ENCODE measurements around the gene DBH.
"Not testable (repeated sequence)": the region's sequence is repeated elsewhere in the genome, so short reads cannot be mapped to it uniquely, and the experiment has no call there.

Gene DBH

GRCh38 chr9:133613432-133613831 lies 22.7 kb upstream of the DBH start:
- no peaks in the 10 kb centered on the region for H3K36me3 ChIP-seq (ENCODE audit: control insufficient read depth, insufficient read depth, low read length)
- H3K9ac ChIP-seq (ENCODE audit: low read length) = no peak overlapping the region
- 0 out of 2 replicates have a peak, but pooled peaks cover 5% of the 10 kb centered on the region for H3K4me1 ChIP-seq (ENCODE audit: control insufficient read depth, insufficient read depth, low read length)
- H3K27me3 ChIP-seq (ENCODE audit: control insufficient read depth, insufficient read depth, low read length) = peaks cover 83% of the 10 kb centered on the region
- no peaks in the 10 kb centered on the region for H3K9me3 ChIP-seq (ENCODE audit: control insufficient read depth, insufficient read depth, low read depth, low read length)
- no peak overlapping the region for H3K27ac ChIP-seq (ENCODE audit: low read depth, low read length)
- H3K4me3 ChIP-seq (ENCODE audit: low read depth, low read length) = no peak overlapping the region

GRCh38 chr9:133614056-133614455 lies 22.1 kb upstream of the DBH start:
- no peak overlapping the region for H3K27ac ChIP-seq (ENCODE audit: low read depth, low read length)
- H3K9ac ChIP-seq (ENCODE audit: low read length) = no peak overlapping the region
- H3K27me3 ChIP-seq (ENCODE audit: control insufficient read depth, insufficient read depth, low read length) = peaks cover 80% of the 10 kb centered on the region; the same call in 1 of the 2 replicates
- no peaks in the 10 kb centered on the region for H3K9me3 ChIP-seq (ENCODE audit: control insufficient read depth, insufficient read depth, low read depth, low read length)
- no peak overlapping the region for H3K4me3 ChIP-seq (ENCODE audit: low read depth, low read length)
- no peaks in the 10 kb centered on the region for H3K36me3 ChIP-seq (ENCODE audit: control insufficient read depth, insufficient read depth, low read length)
- H3K4me1 ChIP-seq (ENCODE audit: control insufficient read depth, insufficient read depth, low read length) = 0 out of 2 replicates have a peak, but pooled peaks cover 3% of the 10 kb centered on the region

- H3K36me3 ChIP-seq (ENCODE audit: control insufficient read depth, insufficient read depth, low read length) = no peaks in the 10 kb centered on the region
- no peak overlapping the region for H3K9ac ChIP-seq (ENCODE audit: low read length)
- no peak overlapping the region for H3K4me3 ChIP-seq (ENCODE audit: low read depth, low read length)
- no peak overlapping the region for H3K27ac ChIP-seq (ENCODE audit: low read depth, low read length)
- no peaks in the 10 kb centered on the region for H3K9me3 ChIP-seq (ENCODE audit: control insufficient read depth, insufficient read depth, low read depth, low read length)
- peaks cover 80% of the 10 kb centered on the region; the same call in 1 of the 2 replicates for H3K27me3 ChIP-seq (ENCODE audit: control insufficient read depth, insufficient read depth, low read length)
- H3K4me1 ChIP-seq (ENCODE audit: control insufficient read depth, insufficient read depth, low read length) = no peaks in the 10 kb centered on the region
These were observed 21.5 kb upstream of the DBH start for GRCh38 chr9:133614678-133615077.

- no peaks in the 10 kb centered on the region for H3K36me3 ChIP-seq (ENCODE audit: control insufficient read depth, insufficient read depth, low read length)
- no peaks in the 10 kb centered on the region for H3K4me1 ChIP-seq (ENCODE audit: control insufficient read depth, insufficient read depth, low read length)
- no peak overlapping the region for H3K27ac ChIP-seq (ENCODE audit: low read depth, low read length)
- H3K27me3 ChIP-seq (ENCODE audit: control insufficient read depth, insufficient read depth, low read length) = peaks cover 75% of the 10 kb centered on the region; the same call in 1 of the 2 replicates
- no peak overlapping the region for H3K4me3 ChIP-seq (ENCODE audit: low read depth, low read length)
- no peak overlapping the region for H3K9ac ChIP-seq (ENCODE audit: low read length)
- H3K9me3 ChIP-seq (ENCODE audit: control insufficient read depth, insufficient read depth, low read depth, low read length) = no peaks in the 10 kb centered on the region
These were observed 21.0 kb upstream of the DBH start for GRCh38 chr9:133615186-133615585.

- Histone ChIP-seq H3K27ac (ENCODE audit: low read depth, low read length) (no peak overlapping the region), H3K4me3 (ENCODE audit: low read depth, low read length) (no peak overlapping the region), H3K4me1 (ENCODE audit: control insufficient read depth, insufficient read depth, low read length) (no peaks in the 10 kb centered on the region), H3K27me3 (ENCODE audit: control insufficient read depth, insufficient read depth, low read length) (peaks cover 70% of the 10 kb centered on the region; the same call in 1 of the 2 replicates), H3K9me3 (ENCODE audit: control insufficient read depth, insufficient read depth, low read depth, low read length) (no peaks in the 10 kb centered on the region), H3K36me3 (ENCODE audit: control insufficient read depth, insufficient read depth, low read length) (no peaks in the 10 kb centered on the region), H3K9ac (ENCODE audit: low read length) (no peak overlapping the region)
These were observed 20.5 kb upstream of the DBH start for GRCh38 chr9:133615606-133616188.

GRCh38 chr9:133616643-133617405 lies 19.3 kb upstream of the DBH start:
- H3K4me1 ChIP-seq (ENCODE audit: control insufficient read depth, insufficient read depth, low read length) = no peaks in the 10 kb centered on the region
- no peaks in the 10 kb centered on the region for H3K36me3 ChIP-seq (ENCODE audit: control insufficient read depth, insufficient read depth, low read length)
- peaks cover 66% of the 10 kb centered on the region for H3K27me3 ChIP-seq (ENCODE audit: control insufficient read depth, insufficient read depth, low read length)
- H3K4me3 ChIP-seq (ENCODE audit: low read depth, low read length) = no peak overlapping the region
- no peak overlapping the region for H3K27ac ChIP-seq (ENCODE audit: low read depth, low read length)
- no peaks in the 10 kb centered on the region for H3K9me3 ChIP-seq (ENCODE audit: control insufficient read depth, insufficient read depth, low read depth, low read length)
- no peak overlapping the region for H3K9ac ChIP-seq (ENCODE audit: low read length)

GRCh38 chr9:133618726-133619125 lies 17.4 kb upstream of the DBH start:
- H3K27ac ChIP-seq (ENCODE audit: low read depth, low read length) = no peak overlapping the region
- peaks cover 53% of the 10 kb centered on the region for H3K27me3 ChIP-seq (ENCODE audit: control insufficient read depth, insufficient read depth, low read length)
- no peaks in the 10 kb centered on the region for H3K9me3 ChIP-seq (ENCODE audit: control insufficient read depth, insufficient read depth, low read depth, low read length)
- no peak overlapping the region for H3K9ac ChIP-seq (ENCODE audit: low read length)
- no peaks in the 10 kb centered on the region for H3K36me3 ChIP-seq (ENCODE audit: control insufficient read depth, insufficient read depth, low read length)
- H3K4me1 ChIP-seq (ENCODE audit: control insufficient read depth, insufficient read depth, low read length) = no peaks in the 10 kb centered on the region
- no peak overlapping the region for H3K4me3 ChIP-seq (ENCODE audit: low read depth, low read length)

- H3K9ac ChIP-seq (ENCODE audit: low read length) = no peak overlapping the region
- no peak overlapping the region for H3K27ac ChIP-seq (ENCODE audit: low read depth, low read length)
- no peaks in the 10 kb centered on the region for H3K4me1 ChIP-seq (ENCODE audit: control insufficient read depth, insufficient read depth, low read length)
- H3K4me3 ChIP-seq (ENCODE audit: low read depth, low read length) = no peak overlapping the region
- no peaks in the 10 kb centered on the region for H3K36me3 ChIP-seq (ENCODE audit: control insufficient read depth, insufficient read depth, low read length)
- 0 out of 2 replicates have a peak, but pooled peaks cover 4% of the 10 kb centered on the region for H3K9me3 ChIP-seq (ENCODE audit: control insufficient read depth, insufficient read depth, low read depth, low read length)
- H3K27me3 ChIP-seq (ENCODE audit: control insufficient read depth, insufficient read depth, low read length) = peaks cover 45% of the 10 kb centered on the region
These were observed 16.4 kb upstream of the DBH start for GRCh38 chr9:133619791-133620190.

GRCh38 chr9:133621725-133622267 lies 14.4 kb upstream of the DBH start:
- H3K36me3 ChIP-seq (ENCODE audit: control insufficient read depth, insufficient read depth, low read length) = no peaks in the 10 kb centered on the region
- no peak overlapping the region for H3K9ac ChIP-seq (ENCODE audit: low read length)
- peaks cover 17% of the 10 kb centered on the region for H3K9me3 ChIP-seq (ENCODE audit: control insufficient read depth, insufficient read depth, low read depth, low read length)
- H3K4me3 ChIP-seq (ENCODE audit: low read depth, low read length) = no peak overlapping the region
- H3K27ac ChIP-seq (ENCODE audit: low read depth, low read length) = no peak overlapping the region
- H3K4me1 ChIP-seq (ENCODE audit: control insufficient read depth, insufficient read depth, low read length) = no peaks in the 10 kb centered on the region
- peaks cover 35% of the 10 kb centered on the region for H3K27me3 ChIP-seq (ENCODE audit: control insufficient read depth, insufficient read depth, low read length)

GRCh38 chr9:133622555-133622954 lies 13.6 kb upstream of the DBH start:
- Histone ChIP-seq H3K27me3 (ENCODE audit: control insufficient read depth, insufficient read depth, low read length) (peaks cover 28% of the 10 kb centered on the region), H3K27ac (ENCODE audit: low read depth, low read length) (no peak overlapping the region), H3K36me3 (ENCODE audit: control insufficient read depth, insufficient read depth, low read length) (no peaks in the 10 kb centered on the region), H3K4me1 (ENCODE audit: control insufficient read depth, insufficient read depth, low read length) (no peaks in the 10 kb centered on the region), H3K9ac (ENCODE audit: low read length) (no peak overlapping the region), H3K9me3 (ENCODE audit: control insufficient read depth, insufficient read depth, low read depth, low read length) (peaks cover 22% of the 10 kb centered on the region), H3K4me3 (ENCODE audit: low read depth, low read length) (no peak overlapping the region)

GRCh38 chr9:133626008-133626407 lies 10.2 kb upstream of the DBH start:
- not testable (repeated sequence) for H3K4me3 ChIP-seq (ENCODE audit: low read depth, low read length); H3K4me1 ChIP-seq (ENCODE audit: control insufficient read depth, insufficient read depth, low read length); H3K36me3 ChIP-seq (ENCODE audit: control insufficient read depth, insufficient read depth, low read length); H3K27ac ChIP-seq (ENCODE audit: low read depth, low read length); H3K9ac ChIP-seq (ENCODE audit: low read length)
- peaks cover 22% of the 10 kb centered on the region for H3K9me3 ChIP-seq (ENCODE audit: control insufficient read depth, insufficient read depth, low read depth, low read length)
- peaks cover 10% of the 10 kb centered on the region for H3K27me3 ChIP-seq (ENCODE audit: control insufficient read depth, insufficient read depth, low read length)

All from HUES6 (cell line).